ENCODE results near the gene ACP2. TPM values are rescaled to one million over a fixed set of nuclear protein-coding genes. Genes with fewer than 3 reads are reported as not detected.

ACP2 gene
- total and polyA plus RNA-seq, 10 of the 15 experiments (the other 5 are each of a cell fraction or from before 2014, with no cell fraction given), result 0.98 to 11.7 (median 7.4) TPM

DNA sequence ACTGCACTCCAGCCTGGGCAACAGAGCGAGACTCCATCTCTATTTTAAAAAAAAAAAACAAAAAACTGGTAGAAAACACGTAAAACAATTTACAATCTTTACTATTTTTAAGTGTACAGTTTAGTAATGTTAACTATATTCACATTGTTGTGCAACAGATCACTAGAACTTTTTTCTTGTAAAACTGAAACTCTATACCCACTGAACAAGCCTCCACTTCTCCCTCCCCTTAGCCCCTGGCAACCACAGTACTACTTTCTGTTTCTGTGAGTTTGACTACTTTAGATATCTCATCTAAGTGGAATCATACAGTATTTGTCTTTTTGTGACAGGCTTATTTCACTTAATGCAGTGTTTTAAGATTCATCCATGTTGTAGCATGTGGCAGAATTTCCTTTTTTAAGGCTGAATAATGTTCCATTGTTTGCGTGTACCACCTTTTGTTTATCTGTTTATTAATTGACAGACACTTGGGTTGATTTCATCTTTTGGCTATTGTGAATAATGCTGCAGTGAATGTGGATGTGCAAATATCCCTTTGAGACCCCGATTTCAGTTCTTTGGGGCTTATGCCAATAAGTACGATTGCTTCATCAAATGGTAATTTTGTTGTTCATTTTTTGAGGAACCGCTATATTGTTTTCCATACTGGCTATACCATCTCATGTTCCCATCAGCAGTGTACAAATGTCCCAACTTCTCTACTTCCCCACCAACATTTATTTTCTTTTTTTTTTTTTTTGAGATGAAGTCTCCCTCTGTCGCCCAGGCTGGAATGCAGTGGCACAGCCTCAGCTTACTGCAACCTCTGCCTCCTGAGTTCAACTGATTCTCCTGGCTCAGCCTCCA lies 22.8 kb downstream of the ACP2 start (continued):
- TF ChIP-seq SUZ12 (IDR thresholded peaks at IDR 0.05; ENCODE audit: unreplicated experiment), result no peak
- TF ChIP-seq, protein P1, sequence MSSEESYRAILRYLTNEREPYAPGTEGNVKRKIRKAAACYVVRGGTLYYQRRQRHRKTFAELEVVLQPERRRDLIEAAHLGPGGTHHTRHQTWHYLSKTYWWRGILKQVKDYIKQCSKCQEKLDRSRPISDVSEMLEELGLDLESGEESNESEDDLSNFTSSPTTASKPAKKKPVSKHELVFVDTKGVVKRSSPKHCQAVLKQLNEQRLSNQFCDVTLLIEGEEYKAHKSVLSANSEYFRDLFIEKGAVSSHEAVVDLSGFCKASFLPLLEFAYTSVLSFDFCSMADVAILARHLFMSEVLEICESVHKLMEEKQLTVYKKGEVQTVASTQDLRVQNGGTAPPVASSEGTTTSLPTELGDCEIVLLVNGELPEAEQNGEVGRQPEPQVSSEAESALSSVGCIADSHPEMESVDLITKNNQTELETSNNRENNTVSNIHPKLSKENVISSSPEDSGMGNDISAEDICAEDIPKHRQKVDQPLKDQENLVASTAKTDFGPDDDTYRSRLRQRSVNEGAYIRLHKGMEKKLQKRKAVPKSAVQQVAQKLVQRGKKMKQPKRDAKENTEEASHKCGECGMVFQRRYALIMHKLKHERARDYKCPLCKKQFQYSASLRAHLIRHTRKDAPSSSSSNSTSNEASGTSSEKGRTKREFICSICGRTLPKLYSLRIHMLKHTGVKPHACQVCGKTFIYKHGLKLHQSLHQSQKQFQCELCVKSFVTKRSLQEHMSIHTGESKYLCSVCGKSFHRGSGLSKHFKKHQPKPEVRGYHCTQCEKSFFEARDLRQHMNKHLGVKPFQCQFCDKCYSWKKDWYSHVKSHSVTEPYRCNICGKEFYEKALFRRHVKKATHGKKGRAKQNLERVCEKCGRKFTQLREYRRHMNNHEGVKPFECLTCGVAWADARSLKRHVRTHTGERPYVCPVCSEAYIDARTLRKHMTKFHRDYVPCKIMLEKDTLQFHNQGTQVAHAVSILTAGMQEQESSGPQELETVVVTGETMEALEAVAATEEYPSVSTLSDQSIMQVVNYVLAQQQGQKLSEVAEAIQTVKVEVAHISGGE (CRISPR knock-in tag; IDR thresholded peaks at IDR 0.05), result no peak
- TF ChIP-seq, protein P2, sequence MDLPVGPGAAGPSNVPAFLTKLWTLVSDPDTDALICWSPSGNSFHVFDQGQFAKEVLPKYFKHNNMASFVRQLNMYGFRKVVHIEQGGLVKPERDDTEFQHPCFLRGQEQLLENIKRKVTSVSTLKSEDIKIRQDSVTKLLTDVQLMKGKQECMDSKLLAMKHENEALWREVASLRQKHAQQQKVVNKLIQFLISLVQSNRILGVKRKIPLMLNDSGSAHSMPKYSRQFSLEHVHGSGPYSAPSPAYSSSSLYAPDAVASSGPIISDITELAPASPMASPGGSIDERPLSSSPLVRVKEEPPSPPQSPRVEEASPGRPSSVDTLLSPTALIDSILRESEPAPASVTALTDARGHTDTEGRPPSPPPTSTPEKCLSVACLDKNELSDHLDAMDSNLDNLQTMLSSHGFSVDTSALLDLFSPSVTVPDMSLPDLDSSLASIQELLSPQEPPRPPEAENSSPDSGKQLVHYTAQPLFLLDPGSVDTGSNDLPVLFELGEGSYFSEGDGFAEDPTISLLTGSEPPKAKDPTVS (IDR thresholded peaks at IDR 0.05; ENCODE audit: low read depth, low read length), result no peak
- TF ChIP-seq, protein P3, sequence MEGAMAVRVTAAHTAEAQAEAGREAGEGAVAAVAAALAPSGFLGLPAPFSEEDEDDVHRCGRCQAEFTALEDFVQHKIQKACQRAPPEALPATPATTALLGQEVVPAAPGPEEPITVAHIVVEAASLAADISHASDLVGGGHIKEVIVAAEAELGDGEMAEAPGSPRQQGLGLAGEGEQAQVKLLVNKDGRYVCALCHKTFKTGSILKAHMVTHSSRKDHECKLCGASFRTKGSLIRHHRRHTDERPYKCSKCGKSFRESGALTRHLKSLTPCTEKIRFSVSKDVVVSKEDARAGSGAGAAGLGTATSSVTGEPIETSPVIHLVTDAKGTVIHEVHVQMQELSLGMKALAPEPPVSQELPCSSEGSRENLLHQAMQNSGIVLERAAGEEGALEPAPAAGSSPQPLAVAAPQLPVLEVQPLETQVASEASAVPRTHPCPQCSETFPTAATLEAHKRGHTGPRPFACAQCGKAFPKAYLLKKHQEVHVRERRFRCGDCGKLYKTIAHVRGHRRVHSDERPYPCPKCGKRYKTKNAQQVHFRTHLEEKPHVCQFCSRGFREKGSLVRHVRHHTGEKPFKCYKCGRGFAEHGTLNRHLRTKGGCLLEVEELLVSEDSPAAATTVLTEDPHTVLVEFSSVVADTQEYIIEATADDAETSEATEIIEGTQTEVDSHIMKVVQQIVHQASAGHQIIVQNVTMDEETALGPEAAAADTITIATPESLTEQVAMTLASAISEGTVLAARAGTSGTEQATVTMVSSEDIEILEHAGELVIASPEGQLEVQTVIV (IDR thresholded peaks at IDR 0.05; ENCODE audit: borderline replicate concordance, partially characterized antibody), result no peak
- no peak for TF ChIP-seq POLR2A (IDR thresholded peaks at IDR 0.05; ENCODE audit: low read depth, low read length)
- TF ChIP-seq, protein P4, sequence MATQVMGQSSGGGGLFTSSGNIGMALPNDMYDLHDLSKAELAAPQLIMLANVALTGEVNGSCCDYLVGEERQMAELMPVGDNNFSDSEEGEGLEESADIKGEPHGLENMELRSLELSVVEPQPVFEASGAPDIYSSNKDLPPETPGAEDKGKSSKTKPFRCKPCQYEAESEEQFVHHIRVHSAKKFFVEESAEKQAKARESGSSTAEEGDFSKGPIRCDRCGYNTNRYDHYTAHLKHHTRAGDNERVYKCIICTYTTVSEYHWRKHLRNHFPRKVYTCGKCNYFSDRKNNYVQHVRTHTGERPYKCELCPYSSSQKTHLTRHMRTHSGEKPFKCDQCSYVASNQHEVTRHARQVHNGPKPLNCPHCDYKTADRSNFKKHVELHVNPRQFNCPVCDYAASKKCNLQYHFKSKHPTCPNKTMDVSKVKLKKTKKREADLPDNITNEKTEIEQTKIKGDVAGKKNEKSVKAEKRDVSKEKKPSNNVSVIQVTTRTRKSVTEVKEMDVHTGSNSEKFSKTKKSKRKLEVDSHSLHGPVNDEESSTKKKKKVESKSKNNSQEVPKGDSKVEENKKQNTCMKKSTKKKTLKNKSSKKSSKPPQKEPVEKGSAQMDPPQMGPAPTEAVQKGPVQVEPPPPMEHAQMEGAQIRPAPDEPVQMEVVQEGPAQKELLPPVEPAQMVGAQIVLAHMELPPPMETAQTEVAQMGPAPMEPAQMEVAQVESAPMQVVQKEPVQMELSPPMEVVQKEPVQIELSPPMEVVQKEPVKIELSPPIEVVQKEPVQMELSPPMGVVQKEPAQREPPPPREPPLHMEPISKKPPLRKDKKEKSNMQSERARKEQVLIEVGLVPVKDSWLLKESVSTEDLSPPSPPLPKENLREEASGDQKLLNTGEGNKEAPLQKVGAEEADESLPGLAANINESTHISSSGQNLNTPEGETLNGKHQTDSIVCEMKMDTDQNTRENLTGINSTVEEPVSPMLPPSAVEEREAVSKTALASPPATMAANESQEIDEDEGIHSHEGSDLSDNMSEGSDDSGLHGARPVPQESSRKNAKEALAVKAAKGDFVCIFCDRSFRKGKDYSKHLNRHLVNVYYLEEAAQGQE (IDR thresholded peaks at IDR 0.05; ENCODE audit: low read depth, low read length), result no peak
- no peak for TF ChIP-seq FOS (IDR thresholded peaks at IDR 0.05; ENCODE audit: borderline replicate concordance, extremely low read depth, insufficient read length)
- no peak for TF ChIP-seq CHD1 (IDR thresholded peaks at IDR 0.05; ENCODE audit: low read depth, low read length)
- TF ChIP-seq MXI1 (IDR thresholded peaks at IDR 0.05; ENCODE audit: low read depth, low read length), result no peak
- TF ChIP-seq ZNF384 (IDR thresholded peaks at IDR 0.05; ENCODE audit: borderline replicate concordance, low read depth, low read length), result 0 out of 2 replicates have a peak, but pooled peaks have one; percentile 15
- TF ChIP-seq EGR1 (IDR thresholded peaks at IDR 0.05; ENCODE audit: borderline replicate concordance in 1 of 2, low read depth in 2 of 2, low read length in 2 of 2), result no peak

All from GM12878 (cell line).